Activated CD4-positive, alpha-beta T cell treated with anti-CD3 and anti-CD28 coated beads, Interleukin-2, amount 10 ng/mL, durations not matched to agents 7 days and 5 days (primary cell): Measurements from ENCODE around the gene RAD51B. TPM values are rescaled to one million over a fixed set of nuclear protein-coding genes. Genes with fewer than 3 reads are reported as not detected.
A peak's percentile ranks its signal among the peaks of the same experiment; 100 is the strongest.

Experiments used
- CTCF ChIA-PET: fragments of 350-600 bp; sonication (Branson Sonifier 250); formaldehyde crosslinking; loops from one replicate; lab custom pipeline; 2021; ENCODE audit warnings: antibody characterized with exemption; lab: Charles Lee
- POLR2A ChIA-PET: fragments of 350-600 bp; sonication (Branson Sonifier 250); formaldehyde crosslinking; loops from one replicate; lab custom pipeline; 2021; ENCODE audit warnings: antibody characterized with exemption; lab: Charles Lee
- DNase-seq: peaks from one replicate; pipeline ENCODE4 v3.0.0-alpha.2; 2020
- H3K27ac Mint-ChIP-seq: one replicate; pipeline ENCODE4 v1.8.0; 2021; ENCODE audit warnings: mild to moderate bottlenecking, moderate library complexity, mixed read lengths
- H3K27me3 Mint-ChIP-seq: one replicate; pipeline ENCODE4 v1.8.0; 2021; ENCODE audit warnings: mixed read lengths
- H3K36me3 Mint-ChIP-seq: one replicate; pipeline ENCODE4 v1.8.0; 2021; ENCODE audit warnings: low read depth, mixed read lengths
- H3K4me1 Mint-ChIP-seq: one replicate; pipeline ENCODE4 v1.8.0; 2021; ENCODE audit warnings: mixed read lengths
- H3K4me3 Mint-ChIP-seq: one replicate; pipeline ENCODE4 v1.8.0; 2021; ENCODE audit warnings: mild to moderate bottlenecking, moderate library complexity, mixed read lengths
- H3K9me3 Mint-ChIP-seq: one replicate; pipeline ENCODE4 v1.8.0; 2021; ENCODE audit warnings: mixed read lengths
- total RNA-seq, 2 experiments: library from RNA; stranded (reverse); gene quantifications; one replicate each; pipeline ENCODE4 v1.2.3, GENCODE V29; 2021

Gene RAD51B
- total RNA-seq, 2 experiments from 2014 or later = 20.6 to 30.3 TPM

GRCh38 chr14:67919259-67920032 is 99.9 kb downstream of the RAD51B start:
- Mint-ChIP-seq H3K27me3 (no peaks in the 10 kb centered on the region), H3K9me3 (peaks cover 3% of the 10 kb centered on the region), H3K36me3 (peaks cover 7% of the 10 kb centered on the region), H3K27ac (no peak overlapping the region), H3K4me3 (no peak overlapping the region), H3K4me1 (no peaks in the 10 kb centered on the region)
- CTCF ChIA-PET = interaction anchor here (0.6 kb wide), 1 partner anchor 943 kb away, joined by 3 read pairs; no protein-coding TSS in a partner anchor
- DNase-seq = no peak
- POLR2A ChIA-PET = no interaction called here

DNA sequence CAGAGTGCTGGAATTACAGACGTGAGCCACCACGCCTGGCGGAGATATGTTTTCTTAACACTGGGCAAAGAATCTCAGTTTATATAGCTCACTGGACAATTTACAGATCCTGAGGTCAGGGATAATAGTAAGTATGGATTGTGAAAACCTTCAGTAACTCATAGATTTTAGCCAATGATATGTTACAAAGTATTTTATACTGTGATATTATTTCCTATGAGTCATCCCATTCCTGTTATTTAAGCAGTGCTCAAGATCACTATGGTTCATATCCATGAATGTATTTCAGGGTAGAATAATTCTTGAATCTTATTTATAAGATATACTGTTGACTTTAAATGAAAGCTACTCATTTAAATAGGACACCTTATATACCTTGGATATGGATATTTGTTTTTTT is 107.2 kb downstream of the RAD51B start:
- Mint-ChIP-seq H3K27ac (no peak overlapping the region), H3K9me3 (peaks cover 28% of the 10 kb centered on the region), H3K4me3 (no peak overlapping the region), H3K27me3 (no peaks in the 10 kb centered on the region), H3K4me1 (no peaks in the 10 kb centered on the region), H3K36me3 (peaks cover 22% of the 10 kb centered on the region)
- POLR2A ChIA-PET = no interaction called here
- no peak for DNase-seq
- CTCF ChIA-PET = no interaction called here

DNA sequence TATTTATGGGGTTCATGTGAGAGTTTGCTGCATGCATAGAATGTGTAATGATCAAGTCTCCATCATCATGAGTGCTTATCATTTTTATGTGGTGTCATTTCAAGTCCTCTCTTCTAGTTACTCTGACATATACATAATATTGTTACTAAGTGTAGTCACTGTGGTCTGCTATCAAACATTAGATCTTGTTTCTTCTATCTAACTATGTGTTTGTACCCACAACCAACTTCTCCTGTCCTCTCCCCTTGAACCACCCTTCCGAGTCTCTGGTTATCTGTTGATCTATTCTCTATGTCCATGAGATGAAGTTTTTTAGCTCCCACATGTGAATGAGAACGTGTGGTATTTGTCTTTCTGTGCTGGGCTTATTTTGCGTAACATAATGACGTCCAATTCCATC is 107.7 kb downstream of the RAD51B start:
- Mint-ChIP-seq H3K27me3 (no peaks in the 10 kb centered on the region), H3K9me3 (peaks cover 28% of the 10 kb centered on the region), H3K27ac (no peak overlapping the region), H3K4me3 (no peak overlapping the region), H3K4me1 (no peaks in the 10 kb centered on the region), H3K36me3 (peaks cover 22% of the 10 kb centered on the region)
- CTCF ChIA-PET = no interaction called here
- POLR2A ChIA-PET = no interaction called here
- DNase-seq = no peak

GRCh38 chr14:67928375-67928774 is 108.8 kb downstream of the RAD51B start:
- DNase-seq = no peak
- H3K4me3 Mint-ChIP-seq = no peak overlapping the region
- H3K9me3 Mint-ChIP-seq = peaks cover 28% of the 10 kb centered on the region
- peaks cover 22% of the 10 kb centered on the region for H3K36me3 Mint-ChIP-seq
- POLR2A ChIA-PET = no interaction called here
- CTCF ChIA-PET = no interaction called here
- H3K27me3 Mint-ChIP-seq = no peaks in the 10 kb centered on the region
- H3K4me1 Mint-ChIP-seq = no peaks in the 10 kb centered on the region
- H3K27ac Mint-ChIP-seq = no peak overlapping the region

- no peak for DNase-seq
- Mint-ChIP-seq H3K27ac (no peak overlapping the region), H3K9me3 (peaks cover 12% of the 10 kb centered on the region), H3K4me1 (peaks cover 5% of the 10 kb centered on the region), H3K36me3 (peaks cover 4% of the 10 kb centered on the region), H3K4me3 (no peak overlapping the region), H3K27me3 (no peaks in the 10 kb centered on the region)
- POLR2A ChIA-PET = no interaction called here
- CTCF ChIA-PET = interaction anchor here (1.2 to 2.3 kb wide), 3 partner anchors 12 to 911 kb away, joined by 5 to 15 read pairs (median 7); no protein-coding TSS in a partner anchor
Measured at GRCh38 chr14:67932708-67933246, 113.2 kb downstream of the RAD51B start.

GRCh38 chr14:67933266-67933665 is 113.7 kb downstream of the RAD51B start:
- CTCF ChIA-PET = interaction anchor here (0.6 to 2.3 kb wide), 4 partner anchors 11 to 911 kb away, joined by 3 to 15 read pairs (median 6); no protein-coding TSS in a partner anchor
- Mint-ChIP-seq H3K9me3 (peaks cover 12% of the 10 kb centered on the region), H3K27ac (no peak overlapping the region), H3K36me3 (peaks cover 2% of the 10 kb centered on the region), H3K4me1 (peaks cover 5% of the 10 kb centered on the region), H3K27me3 (no peaks in the 10 kb centered on the region), H3K4me3 (no peak overlapping the region)
- DNase-seq = no peak
- POLR2A ChIA-PET = no interaction called here

DNA sequence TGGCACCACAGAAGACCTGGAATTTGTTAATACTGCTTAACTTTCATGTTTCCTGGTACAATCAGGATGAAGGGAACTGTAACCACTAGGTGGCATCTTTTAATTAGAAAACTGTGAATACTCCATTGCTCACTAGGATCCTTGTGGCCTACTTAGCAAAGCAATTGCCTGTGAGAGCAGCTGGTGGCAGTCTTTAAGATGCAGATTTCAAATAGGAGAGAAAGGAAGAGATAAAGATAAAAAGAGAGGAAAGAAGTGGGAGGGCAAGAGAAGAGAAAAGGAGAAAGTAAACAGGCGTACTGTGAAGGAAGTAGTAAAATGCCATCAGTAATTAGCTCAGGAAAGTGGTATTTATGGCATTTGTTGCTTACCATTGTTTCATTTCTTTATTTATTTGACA is 114.5 kb downstream of the RAD51B start:
- no peak overlapping the region for H3K4me3 Mint-ChIP-seq
- ChIA-PET POLR2A (no interaction called here), CTCF (interaction anchor here (0.6 to 2.3 kb wide), 4 partner anchors 10 to 910 kb away, joined by 3 to 15 read pairs (median 6); no protein-coding TSS in a partner anchor)
- no peak overlapping the region for H3K27ac Mint-ChIP-seq
- peaks cover 2% of the 10 kb centered on the region for H3K36me3 Mint-ChIP-seq
- no peaks in the 10 kb centered on the region for H3K27me3 Mint-ChIP-seq
- DNase-seq = peak; percentile 21
- peaks cover 5% of the 10 kb centered on the region for H3K4me1 Mint-ChIP-seq
- peaks cover 9% of the 10 kb centered on the region for H3K9me3 Mint-ChIP-seq

- DNase-seq = no peak
- Mint-ChIP-seq H3K36me3 (peaks cover 2% of the 10 kb centered on the region), H3K4me1 (peaks cover 5% of the 10 kb centered on the region), H3K4me3 (no peak overlapping the region), H3K27me3 (no peaks in the 10 kb centered on the region), H3K27ac (no peak overlapping the region), H3K9me3 (peaks cover 4% of the 10 kb centered on the region)
- ChIA-PET CTCF (interaction anchor here (2.2 kb wide), 1 partner anchor 10 kb away, joined by 15 read pairs; no protein-coding TSS in a partner anchor), POLR2A (no interaction called here)
Measured at GRCh38 chr14:67934862-67935261, 115.3 kb downstream of the RAD51B start.

DNA sequence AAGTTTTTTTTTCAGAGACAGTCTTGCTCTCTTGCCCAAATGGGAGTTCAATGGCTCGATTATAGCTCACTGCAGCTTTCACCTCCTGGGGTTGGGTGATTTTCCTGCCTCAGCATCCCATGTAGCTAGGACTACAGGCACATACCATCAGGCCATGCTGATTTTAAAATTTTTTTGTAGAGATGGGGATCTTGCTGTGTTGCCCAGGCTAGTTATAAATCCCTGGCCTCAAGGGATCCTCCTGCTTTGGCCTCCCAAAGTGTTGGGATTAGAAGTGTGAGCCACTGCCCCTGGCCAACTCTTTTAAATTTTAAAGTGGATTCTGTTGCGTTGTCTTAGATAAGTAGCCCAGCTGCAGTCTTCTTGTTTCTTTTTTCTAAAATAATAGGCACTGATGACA is 115.8 kb downstream of the RAD51B start:
- CTCF ChIA-PET = no interaction called here
- Mint-ChIP-seq H3K27ac (no peak overlapping the region), H3K36me3 (no peaks in the 10 kb centered on the region), H3K9me3 (peaks cover 2% of the 10 kb centered on the region), H3K4me1 (peaks cover 5% of the 10 kb centered on the region), H3K4me3 (no peak overlapping the region), H3K27me3 (no peaks in the 10 kb centered on the region)
- DNase-seq = no peak
- POLR2A ChIA-PET = no interaction called here

DNA sequence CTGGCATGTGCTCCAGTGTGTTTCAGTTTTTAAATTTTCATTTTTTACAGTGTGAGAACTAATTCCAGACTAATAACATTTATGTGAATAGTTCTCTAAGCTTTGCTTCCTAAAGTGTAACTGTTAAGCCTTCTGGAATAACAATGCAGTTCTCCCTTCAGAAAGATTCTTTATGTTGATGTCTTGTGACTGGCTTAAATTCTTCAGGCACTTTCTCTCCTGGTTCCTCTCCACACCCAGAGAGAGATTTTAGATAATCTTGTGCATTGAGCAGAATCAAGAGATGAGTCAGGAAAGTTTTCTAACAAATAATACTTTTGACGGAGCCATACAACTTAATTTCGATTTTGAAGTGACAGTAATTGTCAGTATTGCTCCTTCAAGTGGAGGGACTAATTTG is 118.5 kb downstream of the RAD51B start:
- Mint-ChIP-seq H3K9me3 (no peaks in the 10 kb centered on the region), H3K27me3 (no peaks in the 10 kb centered on the region), H3K27ac (no peak overlapping the region), H3K36me3 (no peaks in the 10 kb centered on the region), H3K4me1 (peaks cover 5% of the 10 kb centered on the region), H3K4me3 (no peak overlapping the region)
- DNase-seq = no peak
- ChIA-PET CTCF (interaction anchor here (1.5 kb wide), 1 partner anchor 879 kb away, joined by 4 read pairs; no protein-coding TSS in a partner anchor), POLR2A (no interaction called here)

DNA sequence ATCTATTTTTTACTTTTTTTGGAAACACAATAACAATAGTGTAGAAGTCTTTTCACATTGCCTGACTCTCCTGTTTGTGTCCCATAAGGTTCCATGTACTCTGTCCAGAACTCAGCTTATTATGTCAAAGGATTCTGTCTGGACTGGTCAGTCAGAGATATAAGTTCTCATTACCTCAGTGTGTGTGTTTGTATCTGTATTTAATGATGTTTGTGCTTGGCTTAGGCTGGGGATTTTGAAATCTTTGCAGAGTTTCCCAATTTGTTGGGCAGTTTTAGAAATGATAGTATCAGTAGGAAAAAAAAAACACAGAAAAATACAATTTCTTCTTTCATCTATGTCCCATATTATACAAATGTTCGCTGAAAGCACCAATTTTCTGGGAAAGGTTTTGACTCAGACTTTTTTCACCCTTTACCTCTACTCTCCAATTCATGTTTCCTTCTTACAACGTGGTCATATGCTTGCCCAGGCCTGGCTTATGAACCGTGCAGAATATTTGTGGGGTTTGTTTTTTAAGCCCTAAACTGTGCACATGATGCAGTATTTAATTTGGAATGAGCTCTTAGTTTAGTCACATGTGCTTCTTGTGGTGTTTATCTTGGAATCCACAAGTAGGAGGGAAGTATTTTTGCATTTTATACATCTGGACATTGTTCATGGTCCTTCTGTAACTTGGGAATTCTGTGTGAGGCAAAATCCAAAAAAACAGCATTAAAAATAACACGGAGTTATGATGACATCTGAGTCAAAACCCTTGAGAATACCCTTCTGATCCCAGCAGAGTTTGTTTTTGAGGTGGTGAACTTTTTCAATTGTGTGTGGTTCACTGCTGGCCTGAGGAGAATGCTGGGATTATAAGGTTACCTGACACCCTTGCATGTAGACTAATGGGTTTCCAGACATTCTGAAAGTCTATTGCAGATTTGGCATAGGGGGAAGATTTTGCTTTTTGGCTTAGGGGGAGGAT is 121.2 kb downstream of the RAD51B start:
- no peaks in the 10 kb centered on the region for H3K9me3 Mint-ChIP-seq
- ChIA-PET POLR2A (no interaction called here), CTCF (interaction anchor here (0.6 kb wide), 1 partner anchor 58 kb away, joined by 5 read pairs; no protein-coding TSS in a partner anchor)
- H3K4me1 Mint-ChIP-seq = no peaks in the 10 kb centered on the region
- H3K27me3 Mint-ChIP-seq = no peaks in the 10 kb centered on the region
- DNase-seq = no peak
- no peaks in the 10 kb centered on the region for H3K36me3 Mint-ChIP-seq
- no peak overlapping the region for H3K27ac Mint-ChIP-seq
- no peak overlapping the region for H3K4me3 Mint-ChIP-seq

DNA sequence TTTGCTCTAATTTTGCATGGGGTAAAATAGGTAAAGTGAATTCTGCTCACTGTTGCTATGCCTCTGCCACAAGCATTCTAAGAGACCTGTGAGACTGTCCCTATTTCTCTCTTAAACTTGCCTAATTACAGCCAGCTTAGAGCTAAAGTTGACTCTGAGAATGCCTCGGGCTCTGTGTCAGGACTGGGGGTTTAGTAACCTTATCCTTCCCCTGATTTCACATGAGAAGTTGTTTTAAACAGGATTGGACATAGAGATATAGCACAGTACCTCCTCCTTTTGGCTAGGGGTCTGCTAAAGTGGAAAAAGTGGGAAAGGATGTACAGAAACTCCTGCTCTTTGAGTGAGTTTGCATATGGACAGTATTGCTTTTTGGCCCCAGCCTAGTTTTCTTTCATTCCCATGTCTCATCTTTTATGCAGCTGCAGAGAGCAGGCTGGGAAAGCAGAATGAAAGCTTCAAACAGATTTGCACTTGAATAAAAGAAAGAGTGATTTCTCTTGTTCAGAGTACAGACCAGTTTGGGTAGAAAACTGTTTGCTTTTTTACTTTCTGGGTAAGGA is 122.0 kb downstream of the RAD51B start:
- no peaks in the 10 kb centered on the region for H3K9me3 Mint-ChIP-seq
- ChIA-PET CTCF (no interaction called here), POLR2A (no interaction called here)
- no peak for DNase-seq
- no peaks in the 10 kb centered on the region for H3K27me3 Mint-ChIP-seq
- no peaks in the 10 kb centered on the region for H3K36me3 Mint-ChIP-seq
- no peaks in the 10 kb centered on the region for H3K4me1 Mint-ChIP-seq
- no peak overlapping the region for H3K4me3 Mint-ChIP-seq
- no peak overlapping the region for H3K27ac Mint-ChIP-seq
